GM18951 (cell line): Measurements from ENCODE around the gene MYO1B.
"Not testable (repeated sequence)": the region's sequence is repeated elsewhere in the genome, so short reads cannot be mapped to it uniquely, and the experiment has no call there.

Experiments used
- POLR2A ChIP-seq: IDR thresholded peaks from 4 replicates; pipeline ENCODE4 v1.6.1; 2011; ENCODE audit warnings: mild to moderate bottlenecking; ENCODE audit not compliant: insufficient read length, insufficient read depth; ENCODE audit errors: extremely low read depth
- in situ Hi-C: fragments of 300-500 bp; cut with MboI; formaldehyde crosslinking; loops from one replicate; pipeline ENCODE4 v1.12.0; 2022; ENCODE audit warnings: low sequenced_read_pairs, mixed read lengths, inconsistent platforms; ENCODE audit not compliant: unreplicated experiment

The MYO1B gene

GRCh38 chr2:191453761-191454160 lies 208.6 kb downstream of the MYO1B start:
- in situ Hi-C loops: no loop called here
- TF ChIP-seq POLR2A: no peak

GRCh38 chr2:191456506-191456905 lies 211.3 kb downstream of the MYO1B start:
- in situ Hi-C loops: not testable (repeated sequence)

- no peak for TF ChIP-seq POLR2A
- in situ Hi-C loops: no loop called here
Measured at GRCh38 chr2:191459158-191459557, 214.0 kb downstream of the MYO1B start.

GRCh38 chr2:191462370-191462769 lies 217.2 kb downstream of the MYO1B start:
- in situ Hi-C loops: no loop called here
- no peak for TF ChIP-seq POLR2A

- in situ Hi-C loops: no loop called here
- no peak for TF ChIP-seq POLR2A
Measured at GRCh38 chr2:191463790-191464189, 218.6 kb downstream of the MYO1B start.

- TF ChIP-seq POLR2A: no peak
- in situ Hi-C loops: no loop called here
Measured at GRCh38 chr2:191465766-191466420, 220.7 kb downstream of the MYO1B start.

GRCh38 chr2:191467113-191467512 lies 221.9 kb downstream of the MYO1B start:
- in situ Hi-C loops: no loop called here
- no peak for TF ChIP-seq POLR2A

- in situ Hi-C loops: no loop called here
- TF ChIP-seq POLR2A: no peak
Measured at GRCh38 chr2:191470306-191470705, 225.1 kb downstream of the MYO1B start.

- in situ Hi-C loops: no loop called here
- no peak for TF ChIP-seq POLR2A
Measured at GRCh38 chr2:191474464-191474863, 229.3 kb downstream of the MYO1B start.
